ENCODE data around the gene ITGB3. TPM values are rescaled to one million over a fixed set of nuclear protein-coding genes. Genes with fewer than 3 reads are reported as not detected.

ITGB3 gene
- total RNA-seq, 4 donors from 2014 or later: 22.1 to 58.7 (median 53.8) TPM

DNA sequence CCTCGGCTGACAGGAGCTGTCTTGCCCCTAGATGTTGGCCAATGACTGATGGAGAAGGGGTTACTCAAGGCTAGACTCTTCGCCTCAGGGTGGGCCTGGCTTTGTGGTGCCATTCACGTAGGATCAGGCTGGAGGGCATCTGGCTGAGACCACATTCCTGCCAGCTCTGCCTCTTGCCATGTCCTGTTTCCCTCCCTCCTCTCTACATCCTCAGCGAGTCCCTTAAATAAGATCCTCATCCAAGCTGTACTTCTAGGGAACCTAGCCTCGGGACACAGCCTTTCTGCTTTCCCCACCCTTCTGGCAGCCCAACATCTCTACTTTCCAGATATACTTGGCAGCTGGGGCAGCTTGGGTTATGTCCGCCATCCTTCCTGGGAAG lies 42.2 kb downstream of the ITGB3 start:
- H3K9me3 ChIP-seq: no peaks in the 10 kb centered on the region
- no peak overlapping the region for H3K4me3 ChIP-seq
- peaks cover 0 to 53% of the 10 kb centered on the region in 2 donors for H3K36me3 ChIP-seq
- 53 to 100% methylated on average over 1 to 4 of the region's 6 CpGs for WGBS, 2 donors (ENCODE audit: low coverage in 1 of 2)
- ATAC-seq: no peak
- peak overlapping the region in 3 of 4 donors; percentile 60 to 65 (median 62) for H3K27ac ChIP-seq
- TF ChIP-seq, protein P1, sequence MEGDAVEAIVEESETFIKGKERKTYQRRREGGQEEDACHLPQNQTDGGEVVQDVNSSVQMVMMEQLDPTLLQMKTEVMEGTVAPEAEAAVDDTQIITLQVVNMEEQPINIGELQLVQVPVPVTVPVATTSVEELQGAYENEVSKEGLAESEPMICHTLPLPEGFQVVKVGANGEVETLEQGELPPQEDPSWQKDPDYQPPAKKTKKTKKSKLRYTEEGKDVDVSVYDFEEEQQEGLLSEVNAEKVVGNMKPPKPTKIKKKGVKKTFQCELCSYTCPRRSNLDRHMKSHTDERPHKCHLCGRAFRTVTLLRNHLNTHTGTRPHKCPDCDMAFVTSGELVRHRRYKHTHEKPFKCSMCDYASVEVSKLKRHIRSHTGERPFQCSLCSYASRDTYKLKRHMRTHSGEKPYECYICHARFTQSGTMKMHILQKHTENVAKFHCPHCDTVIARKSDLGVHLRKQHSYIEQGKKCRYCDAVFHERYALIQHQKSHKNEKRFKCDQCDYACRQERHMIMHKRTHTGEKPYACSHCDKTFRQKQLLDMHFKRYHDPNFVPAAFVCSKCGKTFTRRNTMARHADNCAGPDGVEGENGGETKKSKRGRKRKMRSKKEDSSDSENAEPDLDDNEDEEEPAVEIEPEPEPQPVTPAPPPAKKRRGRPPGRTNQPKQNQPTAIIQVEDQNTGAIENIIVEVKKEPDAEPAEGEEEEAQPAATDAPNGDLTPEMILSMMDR (IDR thresholded peaks at IDR 0.05): no peak
- TF ChIP-seq POLR2A (IDR thresholded peaks at IDR 0.05): no peak
- TF ChIP-seq EP300 (IDR thresholded peaks at IDR 0.05): no peak
- no peak for TF ChIP-seq POLR2AphosphoS5 (IDR thresholded peaks at IDR 0.05)
- H3K4me1 ChIP-seq: peaks cover 0 to 39% (median 15%) of the 10 kb centered on the region in 3 donors
- H3K27me3 ChIP-seq: no peaks in the 10 kb centered on the region

DNA sequence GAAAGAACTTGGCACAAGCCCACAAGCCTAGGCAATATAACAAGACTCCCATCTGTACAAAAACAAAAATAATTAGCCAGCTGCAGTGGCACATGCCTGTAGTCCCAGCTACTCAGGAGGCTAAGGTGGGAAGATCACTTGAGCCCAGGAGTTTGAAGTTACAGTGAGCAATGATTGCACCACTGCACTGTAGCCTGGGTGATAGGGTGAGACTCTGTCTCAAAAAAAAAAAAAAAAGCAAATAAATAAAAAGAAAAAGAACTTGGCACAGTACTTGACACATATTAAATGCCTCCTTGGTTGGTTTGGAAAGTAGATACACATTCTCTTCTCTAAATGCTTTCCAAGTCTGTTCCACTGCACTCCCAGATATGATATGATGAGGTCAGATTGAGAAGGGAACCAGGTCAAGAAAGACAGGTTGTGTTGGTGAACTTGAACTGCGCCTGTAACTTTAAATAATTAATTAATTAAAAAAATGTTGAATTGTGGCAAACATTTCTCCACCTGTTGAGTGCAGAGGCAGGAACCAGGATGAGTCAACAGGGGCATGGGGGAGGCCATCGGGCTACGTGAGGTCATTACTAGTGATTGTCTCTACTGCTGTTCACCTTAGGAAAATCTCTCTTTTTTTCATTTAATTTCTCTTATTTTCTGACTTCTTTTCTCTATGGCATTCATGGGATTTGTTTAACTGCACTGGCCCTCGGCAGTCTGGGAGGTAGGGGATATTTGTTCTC lies 44.2 kb downstream of the ITGB3 start:
- TF ChIP-seq POLR2A (IDR thresholded peaks at IDR 0.05) (no peak), POLR2AphosphoS5 (IDR thresholded peaks at IDR 0.05) (no peak), EP300 (IDR thresholded peaks at IDR 0.05) (no peak)
- Histone ChIP-seq H3K27me3 (no peaks in the 10 kb centered on the region), H3K36me3 (peaks cover 0 to 53% of the 10 kb centered on the region in 2 donors), H3K9me3 (peaks cover 0 to 13% (median 0%) of the 10 kb centered on the region in 3 donors), H3K4me3 (no peak overlapping the region), H3K4me1 (peaks cover 0 to 39% (median 15%) of the 10 kb centered on the region in 3 donors), H3K27ac (peak overlapping the region in 2 of 4 donors; percentile 24 to 44)
- ATAC-seq: no peak
- WGBS, 2 donors (ENCODE audit: low coverage in 1 of 2): 93 to 95% methylated on average over 4 of the region's 4 CpGs

DNA sequence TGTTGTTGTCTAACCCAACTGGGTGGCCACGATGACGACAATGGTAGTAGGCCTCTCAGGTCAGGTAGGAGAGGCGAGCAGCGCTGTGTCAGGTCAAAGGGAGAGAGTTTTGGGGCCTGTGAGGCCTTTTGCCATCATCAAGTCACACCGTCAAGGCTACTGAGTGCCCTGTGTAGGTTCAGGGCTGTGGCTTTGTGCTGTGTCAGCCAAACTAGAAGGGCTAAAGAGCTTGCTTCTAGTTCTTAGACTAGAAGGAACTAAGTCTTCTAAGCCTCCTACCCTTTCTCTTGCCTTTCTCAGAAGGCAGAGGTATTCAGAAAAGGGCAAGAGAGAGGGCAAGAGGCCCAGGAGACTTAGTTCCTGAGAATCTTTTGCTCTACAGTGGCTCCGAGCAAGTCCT lies 45.1 kb downstream of the ITGB3 start:
- TF ChIP-seq, protein P1 (IDR thresholded peaks at IDR 0.05): no peak
- TF ChIP-seq POLR2AphosphoS5 (IDR thresholded peaks at IDR 0.05): no peak
- TF ChIP-seq EP300 (IDR thresholded peaks at IDR 0.05): no peak
- TF ChIP-seq POLR2A (IDR thresholded peaks at IDR 0.05): no peak
- peaks cover 0 to 36% (median 15%) of the 10 kb centered on the region in 3 donors for H3K4me1 ChIP-seq
- no peak for ATAC-seq
- WGBS, 2 donors (ENCODE audit: low coverage in 1 of 2): 100% methylated on average over 6 of the region's 6 CpGs; no CpG with 5 or more reads in 1 of the 2 donors
- no peak overlapping the region for H3K4me3 ChIP-seq
- peak overlapping the region in 1 of 4 donors; percentile 44 for H3K27ac ChIP-seq
- peaks cover 0 to 13% (median 0%) of the 10 kb centered on the region in 3 donors for H3K9me3 ChIP-seq
- peaks cover 0 to 53% of the 10 kb centered on the region in 2 donors for H3K36me3 ChIP-seq
- no peaks in the 10 kb centered on the region for H3K27me3 ChIP-seq

DNA sequence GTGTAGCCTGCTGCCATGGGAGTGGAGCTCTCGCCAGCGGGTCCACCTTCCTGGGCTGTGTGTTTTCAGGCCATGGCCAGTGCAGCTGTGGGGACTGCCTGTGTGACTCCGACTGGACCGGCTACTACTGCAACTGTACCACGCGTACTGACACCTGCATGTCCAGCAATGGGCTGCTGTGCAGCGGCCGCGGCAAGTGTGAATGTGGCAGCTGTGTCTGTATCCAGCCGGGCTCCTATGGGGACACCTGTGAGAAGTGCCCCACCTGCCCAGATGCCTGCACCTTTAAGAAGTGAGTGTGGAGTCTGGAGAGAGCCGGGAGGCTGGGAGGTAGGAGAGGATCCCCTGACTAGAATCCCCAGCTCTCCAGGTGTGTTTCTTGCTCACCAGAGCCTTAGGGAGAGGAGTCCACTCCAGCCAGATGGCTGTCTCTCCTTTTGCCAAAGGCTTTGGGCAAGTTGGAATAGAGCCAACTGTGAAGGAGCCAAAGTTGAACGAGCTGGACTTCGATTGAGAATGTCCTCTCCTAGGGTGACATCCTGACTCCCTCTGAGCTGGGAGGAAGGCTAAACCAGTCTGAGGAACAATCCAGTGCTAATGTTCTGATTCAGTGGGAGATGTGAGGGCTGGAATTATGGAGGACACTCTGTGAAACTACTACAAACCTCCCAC lies 45.7 kb downstream of the ITGB3 start:
- Histone ChIP-seq H3K4me3 (no peak overlapping the region), H3K27ac (peak overlapping the region in 2 of 4 donors; percentile 21 to 44), H3K36me3 (peaks cover 0 to 56% of the 10 kb centered on the region in 2 donors), H3K9me3 (peaks cover 0 to 13% (median 0%) of the 10 kb centered on the region in 3 donors), H3K27me3 (no peaks in the 10 kb centered on the region), H3K4me1 (peaks cover 0 to 30% (median 11%) of the 10 kb centered on the region in 3 donors)
- no peak for ATAC-seq
- 29 to 80% methylated on average over 1 to 2 of the region's 13 CpGs for WGBS, 2 donors (ENCODE audit: low coverage in 1 of 2)
- TF ChIP-seq EP300 (IDR thresholded peaks at IDR 0.05): no peak
- TF ChIP-seq, protein P1 (IDR thresholded peaks at IDR 0.05): no peak
- no peak for TF ChIP-seq POLR2A (IDR thresholded peaks at IDR 0.05)
- no peak for TF ChIP-seq POLR2AphosphoS5 (IDR thresholded peaks at IDR 0.05)

DNA sequence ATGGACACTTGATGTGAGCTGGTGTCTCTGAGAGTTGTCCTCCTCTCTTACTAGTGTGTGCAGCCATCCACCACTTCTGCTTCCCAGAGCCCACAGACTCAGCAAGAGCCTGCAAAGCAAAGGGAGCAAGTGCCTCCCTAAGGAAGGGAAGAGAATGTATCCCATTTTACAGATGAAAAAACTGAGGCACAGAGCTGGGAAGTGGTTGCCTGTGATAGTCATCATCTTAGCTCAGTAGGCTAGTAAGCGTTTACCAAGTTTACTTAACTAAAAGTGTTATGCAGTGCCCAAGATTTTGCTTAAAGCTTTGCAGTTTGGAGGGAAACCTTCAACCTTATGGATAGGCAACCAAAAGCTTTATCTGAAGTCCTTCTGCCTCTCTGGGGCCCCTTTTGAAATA lies 47.1 kb downstream of the ITGB3 start:
- peaks cover 0 to 29% (median 1%) of the 10 kb centered on the region in 3 donors for H3K4me1 ChIP-seq
- H3K27ac ChIP-seq: no peak overlapping the region
- no peaks in the 10 kb centered on the region for H3K27me3 ChIP-seq
- TF ChIP-seq POLR2AphosphoS5 (IDR thresholded peaks at IDR 0.05) (no peak), POLR2A (IDR thresholded peaks at IDR 0.05) (no peak), EP300 (IDR thresholded peaks at IDR 0.05) (no peak)
- TF ChIP-seq, protein P1 (IDR thresholded peaks at IDR 0.05): no peak
- no peak for ATAC-seq
- 67 to 100% methylated on average over 1 of the region's 1 CpG for WGBS, 2 donors (ENCODE audit: low coverage in 1 of 2)
- H3K9me3 ChIP-seq: peaks cover 0 to 13% (median 0%) of the 10 kb centered on the region in 3 donors
- H3K36me3 ChIP-seq: peaks cover 0 to 58% of the 10 kb centered on the region in 2 donors
- no peak overlapping the region for H3K4me3 ChIP-seq

All from gastroesophageal sphincter (tissue), 4 donors.